ENCODE data around the gene SLC9A9. TPM values are rescaled to one million over a fixed set of nuclear protein-coding genes. Genes with fewer than 3 reads are reported as not detected.

The SLC9A9 gene
- total RNA-seq, 4 donors from 2014 or later, result 15.1 to 41.1 (median 20.7) TPM

- TF ChIP-seq, protein P1, sequence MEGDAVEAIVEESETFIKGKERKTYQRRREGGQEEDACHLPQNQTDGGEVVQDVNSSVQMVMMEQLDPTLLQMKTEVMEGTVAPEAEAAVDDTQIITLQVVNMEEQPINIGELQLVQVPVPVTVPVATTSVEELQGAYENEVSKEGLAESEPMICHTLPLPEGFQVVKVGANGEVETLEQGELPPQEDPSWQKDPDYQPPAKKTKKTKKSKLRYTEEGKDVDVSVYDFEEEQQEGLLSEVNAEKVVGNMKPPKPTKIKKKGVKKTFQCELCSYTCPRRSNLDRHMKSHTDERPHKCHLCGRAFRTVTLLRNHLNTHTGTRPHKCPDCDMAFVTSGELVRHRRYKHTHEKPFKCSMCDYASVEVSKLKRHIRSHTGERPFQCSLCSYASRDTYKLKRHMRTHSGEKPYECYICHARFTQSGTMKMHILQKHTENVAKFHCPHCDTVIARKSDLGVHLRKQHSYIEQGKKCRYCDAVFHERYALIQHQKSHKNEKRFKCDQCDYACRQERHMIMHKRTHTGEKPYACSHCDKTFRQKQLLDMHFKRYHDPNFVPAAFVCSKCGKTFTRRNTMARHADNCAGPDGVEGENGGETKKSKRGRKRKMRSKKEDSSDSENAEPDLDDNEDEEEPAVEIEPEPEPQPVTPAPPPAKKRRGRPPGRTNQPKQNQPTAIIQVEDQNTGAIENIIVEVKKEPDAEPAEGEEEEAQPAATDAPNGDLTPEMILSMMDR (IDR thresholded peaks at IDR 0.05; ENCODE audit: low read depth), result no peak
These were observed 37.9 kb downstream of the SLC9A9 start for GRCh38 chr3:143810166-143810952.

DNA sequence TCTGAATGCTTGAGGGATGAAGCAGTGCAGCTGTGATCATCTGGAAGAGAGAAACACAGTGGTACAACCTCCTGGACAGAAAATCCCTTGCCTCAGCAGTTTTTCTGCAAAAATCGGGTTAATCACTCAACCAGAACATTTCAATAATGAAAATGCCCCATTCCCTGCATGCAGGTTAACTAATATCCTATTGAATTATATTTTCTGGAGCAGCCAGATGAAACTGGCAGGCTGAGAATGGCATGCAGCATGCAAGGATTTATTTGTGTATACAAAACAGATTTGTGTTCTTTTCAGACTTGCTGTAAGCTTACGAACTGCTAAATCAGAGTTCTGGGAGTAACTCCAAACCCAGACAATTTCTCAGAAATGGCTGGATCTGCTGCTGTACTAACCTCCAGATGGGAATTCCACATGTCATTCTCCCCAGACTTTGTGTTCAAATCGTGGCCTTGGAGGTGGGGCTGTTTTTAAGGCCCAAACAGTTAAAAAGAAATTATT is 39.1 kb downstream of the SLC9A9 start:
- TF ChIP-seq, protein P1 (IDR thresholded peaks at IDR 0.05; ENCODE audit: low read depth), result no peak

- TF ChIP-seq, protein P1 (IDR thresholded peaks at IDR 0.05; ENCODE audit: low read depth), result no peak
These were observed 40.2 kb downstream of the SLC9A9 start for GRCh38 chr3:143808030-143808429.

- TF ChIP-seq, protein P1 (IDR thresholded peaks at IDR 0.05; ENCODE audit: low read depth), result no peak
These were observed 42.2 kb downstream of the SLC9A9 start for GRCh38 chr3:143806038-143806437.

GRCh38 chr3:143795874-143796273 is 52.4 kb downstream of the SLC9A9 start:
- TF ChIP-seq, protein P1 (IDR thresholded peaks at IDR 0.05; ENCODE audit: low read depth), result no peak

- TF ChIP-seq, protein P1 (IDR thresholded peaks at IDR 0.05; ENCODE audit: low read depth), result no peak
These were observed 53.3 kb downstream of the SLC9A9 start for GRCh38 chr3:143794793-143795462.

DNA sequence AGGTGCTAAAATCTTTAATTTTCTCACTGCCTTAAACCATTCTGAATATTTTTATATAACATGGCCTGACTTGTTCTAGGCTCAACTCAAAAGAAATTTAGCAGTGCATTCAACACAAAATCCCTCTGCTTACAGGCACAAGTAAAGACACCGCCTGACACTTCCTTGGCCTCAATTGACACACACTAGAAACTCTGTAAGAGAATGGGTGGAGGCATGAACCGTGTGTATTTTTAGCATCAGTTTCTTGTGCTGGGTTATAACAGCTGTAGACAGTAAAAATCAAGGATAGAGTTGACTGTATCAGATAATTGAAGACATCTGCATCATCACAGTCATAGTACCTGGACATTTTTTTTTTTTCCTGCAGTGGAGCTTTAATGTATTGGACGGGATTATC is 54.3 kb downstream of the SLC9A9 start:
- TF ChIP-seq, protein P1 (IDR thresholded peaks at IDR 0.05; ENCODE audit: low read depth), result no peak
